Daoy (cell line): ENCODE data around the gene PBOV1. TPM values are rescaled to one million over a fixed set of nuclear protein-coding genes. Genes with fewer than 3 reads are reported as not detected.

Experiments used
- DNase-seq: peaks from one replicate; pipeline ENCODE4 v3.0.0-alpha.2; 2015; ENCODE audit warnings: low read depth
- total RNA-seq: library from RNA; depleted of rRNA; stranded (reverse); fragments of >200 nt; shearing (Covaris generic); gene quantifications from 2 replicates; pipeline ENCODE4 v1.2.3, GENCODE V29; 2014; rRNA removed

Gene PBOV1
- total RNA-seq: not detected in 2 replicates

- no peak for DNase-seq
These were observed at the start of gene PBOV1 for GRCh38 chr6:138218449-138218848. TSS of gene PBOV1 (minus strand) at chr6:138218491. CDS start at chr6:138218395, 96 bp downstream.

DNA sequence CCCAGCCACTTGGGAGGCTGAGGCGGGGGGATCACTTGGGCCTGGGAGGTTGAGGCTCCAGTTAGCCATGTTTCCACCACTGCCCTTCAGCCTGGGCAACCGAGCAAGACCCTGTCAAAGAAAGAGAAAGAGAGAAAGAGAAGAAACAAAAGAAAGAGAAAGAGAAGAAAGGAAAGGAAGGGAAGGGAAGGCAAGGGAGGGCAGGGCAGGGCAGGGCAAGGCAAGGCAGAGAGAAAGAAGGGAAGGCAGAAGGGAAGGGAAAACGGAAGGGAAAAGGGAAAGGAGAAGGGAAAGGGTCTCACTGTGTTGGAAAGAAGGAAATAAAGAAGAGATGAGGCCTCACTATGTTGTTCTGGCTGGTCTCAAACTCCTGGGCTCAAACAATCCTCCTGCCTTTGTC lies 47.8 kb upstream of the PBOV1 start:
- no peak for DNase-seq

DNA sequence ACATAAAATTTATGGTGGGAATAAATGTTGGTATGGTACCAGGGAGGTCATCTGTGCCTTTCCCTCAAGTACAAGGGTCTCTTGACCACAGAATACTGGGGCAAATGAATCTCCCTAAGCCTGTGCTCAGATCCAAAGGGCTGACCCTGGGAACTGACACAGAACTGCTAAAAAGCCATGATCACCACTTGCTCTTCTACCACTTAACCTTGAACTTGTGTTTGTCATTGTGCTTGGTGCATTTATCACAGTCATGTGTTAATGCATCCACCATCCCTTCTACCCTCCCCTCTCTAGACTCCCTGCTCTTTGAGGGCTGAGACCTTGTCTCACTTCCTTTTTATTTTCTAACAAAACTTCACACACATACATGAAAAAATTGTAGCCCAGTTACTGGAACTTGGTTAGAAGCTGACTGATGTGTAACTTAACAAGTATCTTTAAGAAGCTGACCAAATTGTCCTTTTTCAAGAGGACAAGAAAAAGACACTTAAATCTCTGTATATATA lies 46.1 kb upstream of the PBOV1 start:
- no peak for DNase-seq

DNA sequence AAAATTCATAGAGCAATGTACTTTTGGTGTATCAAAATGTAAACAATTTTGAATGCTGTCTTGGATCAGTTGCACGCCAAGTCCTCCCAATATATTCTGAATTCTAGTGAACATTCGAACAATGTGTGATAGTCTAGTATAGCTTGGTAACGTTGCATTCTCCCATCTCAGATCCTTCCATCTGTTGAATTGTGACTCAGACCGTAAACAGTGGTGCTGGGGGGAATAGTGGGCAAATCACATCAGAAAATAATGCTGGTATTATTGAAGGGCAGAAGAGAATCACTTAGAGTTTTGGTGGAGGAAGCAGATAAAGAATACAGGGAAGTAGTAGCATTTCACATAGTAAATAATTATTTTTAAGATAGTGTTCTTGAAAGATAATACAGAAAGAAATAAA lies 45.7 kb upstream of the PBOV1 start:
- DNase-seq: no peak

- DNase-seq: no peak
These were observed 43.0 kb upstream of the PBOV1 start for GRCh38 chr6:138261116-138261780.

DNA sequence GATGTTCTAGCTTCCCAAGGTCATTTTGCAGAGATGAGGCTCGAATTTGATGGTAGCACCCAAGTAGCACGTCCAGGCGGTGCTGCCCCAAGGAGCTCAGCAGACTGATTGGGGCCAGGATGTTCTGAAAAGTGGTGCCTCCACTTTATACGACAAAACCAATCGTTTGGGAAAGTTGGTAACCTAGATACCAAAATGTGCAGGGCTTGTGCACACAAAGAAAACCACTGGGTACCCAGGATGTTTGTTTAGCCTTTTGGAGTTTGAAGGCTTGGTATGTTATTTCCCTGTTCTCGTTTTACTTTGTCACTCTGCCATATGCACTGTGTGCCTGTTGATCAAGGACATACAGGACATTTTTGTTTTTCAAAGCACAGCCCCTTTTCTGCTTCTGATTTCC lies 40.7 kb upstream of the PBOV1 start:
- DNase-seq: no peak

DNA sequence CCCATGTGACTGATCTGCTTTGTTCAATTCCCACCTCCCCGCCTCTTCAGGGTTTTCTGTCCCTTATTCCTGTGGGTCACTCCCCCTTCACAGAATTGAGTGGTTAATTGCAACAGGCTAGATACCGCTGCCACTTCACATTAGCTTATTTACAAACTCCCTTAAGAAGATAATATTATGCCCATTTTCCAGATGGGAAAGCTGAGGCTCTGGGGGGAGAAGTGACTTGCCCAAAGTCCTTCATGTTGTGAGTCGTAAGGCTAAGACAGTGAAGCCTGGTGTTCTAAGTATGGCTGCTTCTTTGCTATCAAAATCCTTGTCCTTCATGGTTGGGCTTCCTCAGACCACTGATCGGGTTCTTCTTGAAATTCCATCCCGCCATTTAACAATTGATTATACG lies 39.9 kb upstream of the PBOV1 start:
- DNase-seq: no peak

DNA sequence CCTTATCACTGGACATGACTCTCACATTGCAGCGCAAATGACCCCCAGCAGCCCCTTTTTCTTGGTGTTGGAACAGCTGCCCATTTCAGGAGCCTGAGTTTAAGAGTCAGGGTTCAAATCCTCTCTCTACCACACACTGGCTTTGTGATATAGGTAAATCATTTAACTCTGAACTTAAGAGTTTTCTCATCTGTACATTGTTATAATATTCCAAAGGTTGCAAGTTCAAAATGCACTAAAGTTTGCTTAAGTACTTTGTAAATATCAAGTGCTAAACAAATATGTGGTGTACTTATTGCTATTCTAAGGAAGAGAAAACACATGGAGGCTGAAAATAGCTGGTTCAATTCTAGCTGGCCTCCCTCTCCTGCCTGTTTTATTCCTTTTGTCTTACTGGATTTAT lies 39.3 kb upstream of the PBOV1 start:
- no peak for DNase-seq

- no peak for DNase-seq
These were observed 37.2 kb upstream of the PBOV1 start for GRCh38 chr6:138255443-138255842.

DNA sequence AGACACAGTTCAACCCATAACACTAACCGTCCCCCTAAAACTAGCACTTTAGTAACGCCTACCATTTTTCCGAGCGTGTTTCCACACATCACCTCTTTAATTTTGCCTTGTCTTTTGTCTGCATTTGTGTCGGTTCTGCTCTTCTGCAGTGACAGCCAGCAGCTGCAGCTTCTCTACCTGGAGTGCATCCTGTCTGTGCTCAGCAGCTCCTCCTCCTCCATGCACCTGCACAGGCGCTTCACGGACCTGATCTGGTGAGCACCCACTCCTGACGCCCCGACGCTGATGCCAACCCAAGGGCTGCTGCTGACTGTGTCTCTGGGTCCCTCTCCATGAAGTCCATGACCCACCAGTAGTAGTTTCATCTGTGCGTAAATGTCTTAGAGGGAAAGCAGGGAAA lies 35.4 kb upstream of the PBOV1 start:
- DNase-seq: no peak

DNA sequence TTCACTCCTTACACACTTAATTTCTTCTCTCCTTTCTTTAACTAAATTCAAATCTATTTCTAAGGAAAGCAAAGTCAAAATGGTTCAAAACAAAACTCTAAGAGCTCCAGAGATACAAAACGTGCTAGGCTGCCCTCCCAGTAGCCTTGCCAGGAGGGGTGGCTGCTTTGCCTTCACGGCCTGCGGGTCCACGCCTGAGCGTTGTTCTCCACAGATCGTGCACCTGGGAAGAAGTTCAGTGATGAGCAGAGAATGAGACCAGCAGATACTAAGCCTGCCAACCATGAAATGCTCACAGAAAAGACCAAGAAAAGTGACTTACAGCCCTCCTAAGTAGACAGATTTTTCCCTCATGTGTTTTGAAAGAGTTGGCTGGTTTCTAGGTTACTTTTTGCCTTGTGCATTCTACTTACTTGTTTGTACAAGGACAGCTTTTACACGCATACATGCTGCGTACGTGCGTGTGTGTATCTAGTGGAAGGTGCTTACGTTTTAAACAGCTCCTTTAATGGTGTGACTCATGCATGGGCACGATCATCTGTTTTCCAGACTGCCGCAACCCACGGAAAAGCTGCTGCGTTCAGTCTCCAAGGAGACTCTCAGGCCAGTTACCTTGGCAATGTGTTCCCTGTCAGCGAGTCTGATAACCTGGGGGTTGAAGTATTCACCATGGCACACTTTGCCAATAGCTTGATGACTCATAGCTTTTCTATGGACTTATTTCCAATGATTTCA lies 32.4 kb upstream of the PBOV1 start:
- peak; percentile 68 for DNase-seq

- no peak for DNase-seq
These were observed 31.8 kb upstream of the PBOV1 start for GRCh38 chr6:138250053-138250452.

DNA sequence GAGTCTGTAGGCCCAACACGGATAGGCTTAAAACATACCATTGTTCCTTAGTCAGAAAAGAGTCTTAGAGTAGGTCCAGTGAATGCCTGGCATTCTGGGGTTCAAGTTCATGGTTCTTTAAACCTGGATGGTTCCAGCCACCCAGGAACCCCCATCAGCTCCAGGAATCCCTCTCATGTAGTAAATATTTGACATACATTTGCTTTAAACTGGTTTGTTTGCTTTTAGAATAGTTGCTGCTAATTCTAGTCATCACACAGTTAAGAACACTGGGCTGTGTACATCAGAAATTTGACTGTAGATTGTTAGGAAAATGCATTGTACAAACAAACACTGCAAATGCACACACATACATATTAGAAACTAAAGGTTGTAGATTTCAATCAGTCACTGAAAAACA lies 30.6 kb upstream of the PBOV1 start:
- no peak for DNase-seq

- DNase-seq: no peak
These were observed 29.7 kb upstream of the PBOV1 start for GRCh38 chr6:138248011-138248410.

- no peak for DNase-seq
These were observed 28.6 kb upstream of the PBOV1 start for GRCh38 chr6:138246650-138247440.

- no peak for DNase-seq
These were observed 27.5 kb upstream of the PBOV1 start for GRCh38 chr6:138245751-138246150.

GRCh38 chr6:138242987-138243592 lies 24.8 kb upstream of the PBOV1 start:
- DNase-seq: no peak

- DNase-seq: no peak
These were observed 23.6 kb upstream of the PBOV1 start for GRCh38 chr6:138241934-138242333.

- DNase-seq: no peak
These were observed 23.1 kb upstream of the PBOV1 start for GRCh38 chr6:138241381-138241780.

- peak; percentile 86 for DNase-seq
These were observed 22.4 kb upstream of the PBOV1 start for GRCh38 chr6:138240476-138241245.

GRCh38 chr6:138239774-138240173 lies 21.5 kb upstream of the PBOV1 start:
- no peak for DNase-seq
